GM21390 (cell line): ENCODE measurements around the gene ARL8A.
"Not testable (repeated sequence)": the region's sequence is repeated elsewhere in the genome, so short reads cannot be mapped to it uniquely, and the experiment has no call there.

ENCODE experiments used
- ATAC-seq: cut with Tn5 transposase; IDR thresholded peaks from one replicate; pipeline ENCODE4 v1.9.1; 2021; ENCODE audit not compliant: unreplicated experiment

The ARL8A gene

GRCh38 chr1:202121006-202121405 lies 23.5 kb downstream of the ARL8A start:
- ATAC-seq: no peak

DNA sequence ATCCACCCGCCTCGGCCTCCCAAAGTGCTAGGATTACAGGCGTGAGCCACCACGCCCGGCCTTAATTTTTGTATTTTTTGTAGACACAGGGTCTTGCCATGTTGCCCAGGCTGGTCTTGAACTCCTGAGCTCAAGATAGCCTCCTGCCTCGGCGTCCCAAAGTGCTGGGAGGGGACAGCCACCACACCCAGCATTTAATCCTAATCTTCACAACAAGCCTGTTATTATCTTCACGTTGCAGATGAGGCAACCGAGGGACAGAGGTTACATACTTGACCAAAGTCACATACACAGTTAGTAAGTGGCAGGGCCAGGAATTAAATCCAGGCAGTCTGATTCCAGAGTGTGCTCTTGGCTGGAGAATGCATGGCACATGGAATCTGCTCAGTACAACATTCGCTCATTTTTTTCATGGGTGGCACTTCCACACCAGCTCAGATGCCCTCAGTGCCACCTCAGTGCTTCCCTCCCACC lies 26.6 kb downstream of the ARL8A start:
- no peak for ATAC-seq

DNA sequence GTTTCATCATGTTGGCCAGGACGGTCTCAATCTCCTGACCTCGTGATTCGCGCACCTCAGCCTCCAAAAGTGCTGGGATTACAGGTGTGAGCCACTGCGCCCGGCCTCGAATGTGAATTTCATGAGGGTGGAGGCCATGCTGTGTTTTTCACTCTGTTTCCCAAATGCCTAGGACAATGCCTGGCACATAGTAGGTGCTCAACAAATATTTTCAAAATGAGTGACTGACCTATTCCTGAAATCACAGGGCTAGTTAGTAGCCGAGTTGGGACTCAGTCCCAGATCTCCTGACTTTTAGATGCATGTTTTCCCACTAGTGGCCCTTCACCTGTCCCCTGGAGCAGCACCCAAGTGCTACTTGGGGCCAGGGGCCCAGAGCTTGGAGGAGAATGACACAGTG lies 28.2 kb downstream of the ARL8A start:
- ATAC-seq: no peak

GRCh38 chr1:202113690-202114300 lies 30.7 kb downstream of the ARL8A start:
- ATAC-seq: no peak

DNA sequence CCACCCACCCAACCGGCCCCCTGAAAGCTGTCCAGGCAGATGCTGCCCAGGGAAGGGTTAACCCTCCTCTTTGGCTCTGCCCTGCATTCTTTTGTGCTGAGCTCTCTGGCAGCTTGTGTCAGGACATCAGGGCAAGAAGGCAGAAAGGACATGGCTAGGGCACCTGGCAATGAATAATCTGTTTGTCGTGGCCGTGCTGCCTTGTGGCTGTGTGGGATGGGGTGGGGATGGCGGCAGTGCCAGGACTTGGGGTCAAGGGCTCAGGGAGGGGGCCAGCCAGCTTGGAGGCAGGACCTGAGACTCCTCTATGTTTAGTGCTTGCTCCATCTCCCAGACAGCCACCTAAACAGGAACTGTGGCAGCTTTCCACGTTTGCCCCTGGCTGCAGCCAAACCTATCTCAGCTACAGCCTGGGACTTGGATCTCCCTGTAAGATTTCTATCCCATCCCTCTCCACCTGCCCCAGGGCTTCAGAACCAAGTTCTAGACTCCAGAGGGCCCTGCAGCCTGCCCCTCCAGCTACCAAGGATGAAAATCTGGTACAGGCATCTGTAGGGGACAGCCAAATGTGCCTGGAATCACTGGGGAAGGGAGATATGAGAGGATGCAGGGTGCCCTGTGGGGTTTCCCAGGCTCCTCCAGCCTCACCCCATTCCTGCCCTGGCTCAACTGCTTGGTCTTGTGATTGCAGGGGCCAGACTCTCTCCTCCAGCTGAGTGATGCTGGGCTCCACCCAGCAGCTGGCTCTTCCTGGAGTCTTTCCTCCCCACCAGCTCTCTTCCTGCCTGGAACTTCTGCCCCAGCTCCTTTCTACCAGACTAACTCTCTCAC lies 31.5 kb downstream of the ARL8A start:
- no peak for ATAC-seq

DNA sequence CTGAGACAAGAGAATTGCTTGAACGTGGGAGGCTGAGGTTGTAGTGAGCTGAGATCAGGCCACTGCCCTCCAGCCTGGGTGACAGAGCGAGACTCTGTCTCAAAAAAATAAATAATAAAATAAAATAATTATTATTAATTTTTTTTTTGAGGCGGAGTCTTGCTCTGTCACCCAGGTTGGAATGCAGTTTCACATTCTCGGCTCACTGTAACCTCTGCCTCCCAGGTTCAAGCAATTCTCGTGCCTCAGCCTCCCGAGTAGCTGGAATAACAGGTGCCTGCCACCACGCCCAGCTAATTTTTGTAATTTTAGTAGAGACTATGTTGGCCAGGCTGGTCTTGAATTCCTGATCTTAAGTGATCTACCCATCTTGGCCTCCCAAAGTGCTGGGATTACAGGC lies 32.9 kb downstream of the ARL8A start:
- ATAC-seq: not testable (repeated sequence)

- no peak for ATAC-seq
These were observed 33.6 kb downstream of the ARL8A start for GRCh38 chr1:202110977-202111376.

GRCh38 chr1:202107801-202108731 lies 36.5 kb downstream of the ARL8A start:
- ATAC-seq: no peak

- no peak for ATAC-seq
These were observed 37.2 kb downstream of the ARL8A start for GRCh38 chr1:202107321-202107761.

DNA sequence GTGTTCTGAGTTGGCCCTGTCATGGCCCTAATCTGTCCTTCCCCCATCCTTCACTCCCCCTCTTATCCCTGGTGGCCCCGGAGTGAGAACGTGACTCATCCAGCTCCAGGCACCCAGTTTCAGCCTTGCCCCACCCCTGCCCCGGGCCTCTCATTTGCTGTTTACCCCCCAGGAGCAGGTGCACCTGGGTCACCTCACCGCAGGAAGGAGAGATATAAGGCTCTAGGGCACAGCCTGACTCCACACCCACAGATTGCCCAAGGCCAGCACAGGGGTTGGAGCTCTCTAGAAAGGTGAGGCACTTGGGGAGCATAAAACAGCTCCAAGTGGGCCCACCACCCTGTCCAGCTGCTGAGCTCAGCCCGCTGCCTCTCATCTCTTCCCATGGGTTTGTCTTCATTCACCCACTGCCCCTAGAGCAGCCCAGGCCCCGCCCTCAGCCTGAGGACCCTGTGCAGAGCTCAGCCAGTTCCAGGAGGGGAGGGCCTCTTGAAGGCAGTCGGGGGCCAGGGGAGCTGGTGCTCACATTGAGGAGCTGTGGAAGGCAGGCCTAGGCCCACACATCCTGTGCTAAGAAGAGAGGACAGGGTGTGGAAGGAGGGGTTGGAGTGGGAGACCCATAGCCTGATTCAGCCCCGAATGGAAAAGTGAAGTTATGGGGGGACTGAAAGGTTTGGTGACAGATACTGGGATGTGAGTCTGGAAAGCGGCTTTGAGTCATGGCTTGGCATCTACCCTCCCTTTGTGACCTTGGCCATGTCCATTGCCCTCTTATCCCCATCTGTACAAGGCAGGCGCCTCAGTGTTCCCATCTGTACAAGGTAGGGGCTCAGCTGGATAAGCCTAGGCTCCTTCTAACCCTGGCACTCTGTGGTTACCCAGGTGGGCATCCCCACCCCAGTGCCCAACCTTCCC lies 37.9 kb downstream of the ARL8A start:
- ATAC-seq: no peak

- no peak for ATAC-seq
These were observed 38.8 kb downstream of the ARL8A start for GRCh38 chr1:202105571-202106339.

DNA sequence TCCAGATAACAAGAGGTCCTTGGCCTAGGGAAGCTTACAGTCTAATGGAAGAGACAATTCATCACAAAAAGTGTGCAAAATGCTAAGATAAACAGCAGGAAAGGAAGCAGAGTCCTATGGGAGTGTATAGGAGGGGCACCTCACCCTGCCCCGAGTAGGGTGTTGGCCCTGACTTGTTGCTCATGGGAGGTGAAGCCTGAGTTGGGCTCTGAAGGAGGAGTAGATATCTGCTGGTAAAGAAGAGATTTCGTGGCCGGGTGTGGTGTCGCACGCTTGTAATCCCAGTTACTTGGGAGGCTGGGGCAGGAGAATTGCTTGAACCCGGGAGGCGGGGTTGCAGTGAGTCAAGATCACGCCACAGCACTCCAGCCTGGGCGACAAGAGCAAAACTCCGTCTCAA lies 40.5 kb downstream of the ARL8A start:
- ATAC-seq: no peak

DNA sequence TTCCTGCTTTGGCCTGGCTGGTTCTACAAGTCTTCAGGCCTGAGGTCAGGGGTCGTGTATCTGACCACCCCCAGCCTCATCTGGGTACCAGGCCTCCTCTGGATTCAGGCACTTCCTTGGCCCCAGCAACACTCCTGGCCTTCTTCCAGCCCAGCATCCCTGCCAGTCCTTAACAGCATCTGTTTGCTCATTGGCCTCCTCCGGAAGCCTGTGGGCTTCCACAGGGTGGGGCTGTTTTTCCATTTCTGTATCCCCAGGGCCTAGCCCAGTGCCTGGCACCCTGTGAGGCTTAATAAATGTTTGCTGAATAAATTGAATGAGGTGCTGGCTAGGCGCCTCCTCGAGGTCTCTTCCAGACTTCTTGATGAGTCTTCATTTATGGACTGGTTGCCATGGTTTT lies 43.4 kb downstream of the ARL8A start:
- no peak for ATAC-seq

DNA sequence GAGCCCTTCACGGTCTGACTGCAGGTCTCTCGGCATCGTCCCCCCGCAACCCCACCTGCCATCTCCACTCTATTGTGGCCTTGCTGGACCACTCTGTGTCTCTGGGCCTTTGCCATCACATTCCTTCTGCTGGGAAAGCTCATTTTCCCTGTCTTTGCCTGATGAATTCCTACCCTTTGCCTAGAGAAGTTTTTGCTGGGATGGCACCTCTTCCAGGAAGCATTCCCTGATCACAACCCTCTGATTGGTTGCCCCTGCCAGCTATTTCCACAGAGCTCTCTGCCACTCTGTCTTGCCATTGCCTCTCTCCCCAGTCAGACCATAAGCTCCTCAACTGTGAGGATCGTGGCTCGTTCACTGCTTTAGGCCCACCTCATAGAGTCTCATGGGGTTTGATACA lies 50.7 kb downstream of the ARL8A start:
- no peak for ATAC-seq

GRCh38 chr1:202090994-202091393 lies 53.5 kb downstream of the ARL8A start:
- no peak for ATAC-seq

GRCh38 chr1:202088206-202088605 lies 56.3 kb downstream of the ARL8A start:
- ATAC-seq: no peak

GRCh38 chr1:202086579-202087350 lies 57.8 kb downstream of the ARL8A start:
- ATAC-seq: no peak

DNA sequence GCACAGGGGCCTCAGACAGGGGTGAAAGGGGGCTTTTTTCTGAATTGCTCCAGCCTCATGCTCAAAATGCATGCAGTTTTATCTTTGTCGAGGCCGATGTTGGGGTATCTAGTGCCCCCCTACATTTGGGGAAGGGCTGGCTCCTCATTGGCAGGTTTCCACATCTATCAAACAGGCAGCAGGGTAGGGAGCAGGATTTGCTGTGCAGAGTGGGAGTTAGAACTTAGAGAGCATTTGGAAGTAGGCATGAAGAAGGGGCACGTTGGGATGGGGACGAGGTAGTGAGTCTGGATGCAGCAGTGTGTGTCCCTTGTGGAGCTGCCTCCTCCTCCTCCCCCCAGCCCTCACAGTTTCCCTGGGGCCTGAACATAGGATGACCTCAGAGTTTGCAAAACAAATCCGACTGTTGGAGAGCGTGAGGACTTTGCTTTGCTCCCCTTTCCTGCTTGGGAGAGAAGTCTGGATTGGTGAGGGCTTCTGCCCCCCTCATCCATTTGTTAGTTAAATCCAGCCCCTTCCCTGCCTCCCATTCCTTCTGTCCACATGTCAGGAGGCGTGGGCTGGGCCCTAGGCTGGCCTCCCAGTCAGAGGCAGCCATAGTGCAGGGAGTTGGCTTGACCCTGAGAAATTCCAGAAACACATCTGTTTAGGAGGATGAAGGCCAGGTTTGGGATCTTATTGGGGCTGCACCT lies 58.7 kb downstream of the ARL8A start:
- no peak for ATAC-seq
